ENCODE results near the gene DZIP3. TPM values are rescaled to one million over a fixed set of nuclear protein-coding genes. Genes with fewer than 3 reads are reported as not detected.

The DZIP3 gene

Small RNA genes within 50 kb of the gene (small RNA-seq; reads per million reads assigned to genes)
- gene AC092185.1 (ENCODE audit: low read depth): not detected
- gene RF00156 (ENCODE audit: low read depth): not detected
